SK-N-SH (cell line): ENCODE results near the gene HYLS1. TPM values are rescaled to one million over a fixed set of nuclear protein-coding genes. Genes with fewer than 3 reads are reported as not detected.
"Not testable (repeated sequence)": the region's sequence is repeated elsewhere in the genome, so short reads cannot be mapped to it uniquely, and the experiment has no call there.

ENCODE experiments used
- CTCF ChIA-PET: fragments of 300-600, 350-600 bp; formaldehyde crosslinking; extraction: SDS; loops from one replicate; lab custom pipeline; 2021; lab: Yijun Ruan, JAX
- POLR2A ChIA-PET: fragments of 350-600 bp; sonication (Branson Sonifier 250); formaldehyde crosslinking; extraction: SDS; loops from one replicate; lab custom pipeline; 2020; ENCODE audit warnings: antibody characterized with exemption, inconsistent platforms; lab: Yijun Ruan, JAX
- DNase-seq: peaks from one replicate; pipeline ENCODE4 v3.0.0; 2012
- H2AFZ ChIP-seq: fragments of 200-600 bp; sonication (generic); 2 replicates; pipeline ENCODE4 v1.8.1; 2016; ENCODE audit warnings: antibody characterized with exemption, mild to moderate bottlenecking, low read depth
- H3F3A ChIP-seq: fragments of 200-600 bp; sonication (generic); replicated peaks from 2 replicates; pipeline ENCODE3; 2016; ENCODE audit warnings: antibody characterized with exemption, mild to moderate bottlenecking; ENCODE audit not compliant: insufficient read depth
- H3K27ac ChIP-seq, 2 experiments: fragments of 200-500 bp in 1 of 2; fragments of 200-600 bp in 1 of 2; sonication (Bioruptor generic) in 1 of 2; sonication (generic), shearing (Covaris generic) in 1 of 2; 2 replicates each; pipeline versions ENCODE4 v1.5.1 to v1.6.1; 2014 to 2016; ENCODE audit warnings: low read depth in 2 of 2, inconsistent platforms in 1 of 2, low read length in 1 of 2, mild to moderate bottlenecking in 1 of 2, mixed read lengths in 1 of 2
- H3K27me3 ChIP-seq: fragments of 200-600 bp; sonication (generic), shearing (Covaris generic); 2 replicates; pipeline ENCODE4 v1.6.1; 2016; ENCODE audit warnings: mixed run types; ENCODE audit not compliant: insufficient read depth
- H3K36me3 ChIP-seq, 2 experiments: fragments of 200-500 bp in 1 of 2; fragments of 200-600 bp in 1 of 2; sonication (Bioruptor generic) in 1 of 2; sonication (generic) in 1 of 2; replicated peaks in 1 of 2; 2 replicates each; pipeline versions ENCODE3 to v1.5.1; 2014 to 2016; ENCODE audit warnings: low read length in 1 of 2, mild to moderate bottlenecking in 1 of 2; ENCODE audit not compliant: insufficient read depth in 2 of 2, control insufficient read depth in 1 of 2
- H3K4me1 ChIP-seq, 2 experiments: fragments of 200-500 bp in 1 of 2; fragments of 200-600 bp in 1 of 2; sonication (Bioruptor generic) in 1 of 2; sonication (generic), shearing (Covaris generic) in 1 of 2; 2 replicates each; pipeline versions ENCODE4 v1.5.1 to v1.6.1; 2014 to 2016; ENCODE audit warnings: low read depth in 1 of 2, low read length in 1 of 2, mixed run types in 1 of 2; ENCODE audit not compliant: insufficient read depth in 2 of 2, control insufficient read depth in 1 of 2
- H3K4me2 ChIP-seq: fragments of 200-600 bp; sonication (generic), shearing (Covaris generic); 2 replicates; pipeline ENCODE4 v1.6.1; 2017; ENCODE audit warnings: mixed run types
- H3K4me3 ChIP-seq, 2 experiments: fragments of 200-500 bp in 1 of 2; fragments of 200-600 bp in 1 of 2; sonication (Bioruptor generic) in 1 of 2; sonication (generic), shearing (Covaris generic) in 1 of 2; 2 replicates each; pipeline versions ENCODE4 v1.5.1 to v1.8.1; 2014 to 2016; ENCODE audit warnings: low read depth in 2 of 2, inconsistent platforms in 1 of 2, low read length in 1 of 2, mild to moderate bottlenecking in 1 of 2, mixed read lengths in 1 of 2, moderate library complexity in 1 of 2
- H3K79me2 ChIP-seq: fragments of 200-600 bp; sonication (generic); 2 replicates; pipeline ENCODE4 v1.8.1; 2017; ENCODE audit warnings: mild to moderate bottlenecking; ENCODE audit not compliant: insufficient read depth
- H3K9ac ChIP-seq: fragments of 200-600 bp; sonication (generic); 2 replicates; pipeline ENCODE4 v1.6.1; 2017; ENCODE audit warnings: mixed run types
- H3K9me2 ChIP-seq: fragments of 200-600 bp; sonication (generic); 2 replicates; pipeline ENCODE4 v1.6.1; 2017; ENCODE audit warnings: mixed run types
- H3K9me3 ChIP-seq: fragments of 200-600 bp; sonication (generic); 2 replicates; pipeline ENCODE4 v1.6.1; 2017; ENCODE audit warnings: mixed run types, mild to moderate bottlenecking, moderate library complexity
- H4K20me1 ChIP-seq: fragments of 200-600 bp; sonication (generic); 2 replicates; pipeline ENCODE4 v1.6.1; 2017; ENCODE audit warnings: mild to moderate bottlenecking, mixed run types; ENCODE audit not compliant: insufficient read depth
- CHD2 ChIP-seq: fragments of 150-350 bp; IDR thresholded peaks from 2 replicates; pipeline ENCODE4 v1.6.1; 2018; ENCODE audit warnings: low read length; ENCODE audit not compliant: partially characterized antibody
- CTCF ChIP-seq: fragments of 200-600 bp; sonication (generic); IDR thresholded peaks from 2 replicates; pipeline ENCODE4 v1.6.1; 2017; ENCODE audit warnings: antibody characterized with exemption, mild to moderate bottlenecking, moderate library complexity
- RAD21 ChIP-seq: IDR thresholded peaks from 2 replicates; pipeline ENCODE4 v1.6.1; 2012; ENCODE audit warnings: mild to moderate bottlenecking, low read length
- RCOR1 ChIP-seq: fragments of 150-350 bp; IDR thresholded peaks from 2 replicates; pipeline ENCODE4 v1.6.1; 2017; ENCODE audit warnings: antibody characterized with exemption, low read length
- SMC3 ChIP-seq: IDR thresholded peaks from 2 replicates; pipeline ENCODE4 v1.6.1; 2012; ENCODE audit warnings: low read depth, low read length, improper control_type of control experiment
- TCF12 ChIP-seq: IDR thresholded peaks from 2 replicates; pipeline ENCODE4 v1.4.0; 2012
- WGBS: methylation state at CpG from one replicate; pipeline ENCODE4 v1.1.6; 2017; ENCODE audit warnings: low lambda C conversion rate; 5-methylcytosine and 5-hydroxymethylcytosine counted together
- polyA plus RNA-seq, 3 experiments: library from polyadenylated mRNA; depleted of rRNA; stranded (reverse); fragments of >200 nt; gene quantifications; 2 replicates each; pipeline ENCODE4 v1.2.3, GENCODE V29; 2012

Gene HYLS1
- polyA plus RNA-seq, 1 of the 3 experiments (the other 2 are of a cell fraction), result 1.3 TPM

- H3K9ac ChIP-seq, H3K9me2 ChIP-seq, H3K27ac ChIP-seq, DNase-seq, H3K79me2 ChIP-seq, H3K4me3 ChIP-seq, H3K27me3 ChIP-seq, H2AFZ ChIP-seq, H3K36me3 ChIP-seq, POLR2A ChIA-PET, H3F3A ChIP-seq, H3K4me1 ChIP-seq, H3K4me2 ChIP-seq, H3K9me3 ChIP-seq, H4K20me1 ChIP-seq: not testable (repeated sequence)
- CTCF ChIA-PET, result interaction anchor here (1.6 kb wide), 1 partner anchor 9 kb away, joined by 5 read pairs; no protein-coding TSS in a partner anchor
- WGBS, result 48% methylated on average over 4 of the region's 4 CpGs
Observed at GRCh38 chr11:125865354-125865753, 22.1 kb upstream of the HYLS1 start.

GRCh38 chr11:125869521-125869920, 17.9 kb upstream of the HYLS1 start:
- no peaks in the 10 kb centered on the region for H3K4me1 ChIP-seq
- H3K79me2 ChIP-seq, result no peaks in the 10 kb centered on the region
- H3K9me2 ChIP-seq, result no peaks in the 10 kb centered on the region
- ChIA-PET POLR2A (no interaction called here), CTCF (no interaction called here)
- no peak overlapping the region for H3K4me2 ChIP-seq
- no peak overlapping the region for H3K27ac ChIP-seq
- no peak for DNase-seq
- no peak overlapping the region for H2AFZ ChIP-seq
- no peaks in the 10 kb centered on the region for H3F3A ChIP-seq
- no peaks in the 10 kb centered on the region for H3K36me3 ChIP-seq
- no peaks in the 10 kb centered on the region for H4K20me1 ChIP-seq
- TF ChIP-seq TCF12 (no peak), SMC3 (no peak; the same call in 1 of the 2 replicates), RCOR1 (no peak), CTCF (peak; percentile 33; the same call in 1 of the 2 replicates)
- no peak overlapping the region for H3K9ac ChIP-seq
- no peaks in the 10 kb centered on the region for H3K27me3 ChIP-seq
- WGBS, result 75% methylated on average over 2 of the region's 2 CpGs
- H3K4me3 ChIP-seq, result no peak overlapping the region
- no peaks in the 10 kb centered on the region for H3K9me3 ChIP-seq

- peak; percentile 65 for DNase-seq
- CTCF ChIA-PET, result interaction anchor here (0.9 to 1.0 kb wide), 2 partner anchors 10 to 443 kb away, joined by 3 read pairs; no protein-coding TSS in a partner anchor
- 42% methylated on average over 10 of the region's 10 CpGs for WGBS
Observed at GRCh38 chr11:125871391-125872137, 15.9 kb upstream of the HYLS1 start.

More at GRCh38 chr11:125871391-125872137, 15.9 kb upstream of the HYLS1 start:
- peak; percentile 68 for TF ChIP-seq RAD21
- TF ChIP-seq CTCF, result peak; percentile 69
- TF ChIP-seq SMC3, result peak; percentile 32
- TF ChIP-seq CHD2, result no peak
- TF ChIP-seq, all 33 proteins: peak for 3
- H2AFZ ChIP-seq, result no peak overlapping the region
- no peak overlapping the region for H3K27ac ChIP-seq
- no peaks in the 10 kb centered on the region for H3K9me2 ChIP-seq
- no peaks in the 10 kb centered on the region for H3K36me3 ChIP-seq
- no peak overlapping the region for H3K9ac ChIP-seq
- H3K27me3 ChIP-seq, result no peaks in the 10 kb centered on the region
- H3K4me1 ChIP-seq, result no peaks in the 10 kb centered on the region
- H3K4me3 ChIP-seq, result no peak overlapping the region
- no peaks in the 10 kb centered on the region for H3F3A ChIP-seq
- H4K20me1 ChIP-seq, result no peaks in the 10 kb centered on the region
- no peaks in the 10 kb centered on the region for H3K9me3 ChIP-seq
- H3K4me2 ChIP-seq, result no peak overlapping the region
- H3K79me2 ChIP-seq, result no peaks in the 10 kb centered on the region
- POLR2A ChIA-PET, result no interaction called here
